Neural progenitor cell (in vitro differentiated cells): Measurements from ENCODE around the gene TSPAN14. TPM values are rescaled to one million over a fixed set of nuclear protein-coding genes. Genes with fewer than 3 reads are reported as not detected.

Source experiments
- DNase-seq: peaks from one replicate; pipeline ENCODE4 v3.0.0-alpha.2; 2016; ENCODE audit warnings: low spot score
- H2AFZ ChIP-seq: fragments of 200-600 bp; sonication (generic); replicated peaks from 2 replicates; pipeline ENCODE4 v1.6.1; 2016; ENCODE audit warnings: antibody characterized with exemption
- H3F3A ChIP-seq: fragments of 200-600 bp; sonication (generic); 2 replicates; pipeline ENCODE4 v1.6.1; 2016; ENCODE audit warnings: antibody characterized with exemption, low read depth
- H3K27ac ChIP-seq: fragments of 200-600 bp; sonication (generic); 2 replicates; pipeline ENCODE4 v1.5.1; 2016; ENCODE audit warnings: mild to moderate bottlenecking
- H3K27me3 ChIP-seq: fragments of 200-600 bp; sonication (generic); 2 replicates; pipeline ENCODE4 v1.6.1; 2016; ENCODE audit warnings: mild to moderate bottlenecking, moderate library complexity
- H3K36me3 ChIP-seq: fragments of 200-600 bp; sonication (generic); 2 replicates; pipeline ENCODE4 v1.5.1; 2016
- H3K4me1 ChIP-seq: fragments of 200-600 bp; sonication (generic); 2 replicates; pipeline ENCODE4 v1.6.1; 2016; ENCODE audit warnings: mixed run types
- H3K4me2 ChIP-seq: fragments of 200-600 bp; sonication (generic); 2 replicates; pipeline ENCODE4 v1.6.1; 2016
- H3K4me3 ChIP-seq: fragments of 200-600 bp; sonication (generic); 2 replicates; pipeline ENCODE4 v1.5.1; 2016
- H3K79me2 ChIP-seq: fragments of 200-600 bp; sonication (generic); 2 replicates; pipeline ENCODE4 v1.6.1; 2016; ENCODE audit warnings: low read depth
- H3K9ac ChIP-seq: fragments of 200-600 bp; sonication (generic); 2 replicates; pipeline ENCODE4 v1.6.1; 2016
- H3K9me3 ChIP-seq: fragments of 200-600 bp; sonication (generic); 2 replicates; pipeline ENCODE4 v1.5.1; 2016; ENCODE audit warnings: low read depth
- H4K20me1 ChIP-seq: fragments of 200-600 bp; sonication (generic); 2 replicates; pipeline ENCODE4 v1.6.1; 2016; ENCODE audit warnings: low read depth
- H3K27ac Mint-ChIP-seq: 3 replicates; pipeline ENCODE4 v1.8.0; 2021; ENCODE audit warnings: mixed read lengths
- H3K27me3 Mint-ChIP-seq: 2 replicates; pipeline ENCODE4 v1.8.0; 2022; ENCODE audit warnings: low read depth, mild to moderate bottlenecking, inconsistent platforms, moderate library complexity, mixed read lengths; ENCODE audit not compliant: insufficient read depth
- H3K36me3 Mint-ChIP-seq: 3 replicates; pipeline ENCODE4 v1.8.0; 2021; ENCODE audit warnings: mixed read lengths
- H3K4me1 Mint-ChIP-seq: 3 replicates; pipeline ENCODE4 v1.8.0; 2021; ENCODE audit warnings: mixed read lengths
- H3K4me3 Mint-ChIP-seq: 3 replicates; pipeline ENCODE4 v1.8.0; 2021; ENCODE audit warnings: mild to moderate bottlenecking, moderate library complexity, mixed read lengths
- H3K9me3 Mint-ChIP-seq: 3 replicates; pipeline ENCODE4 v1.8.0; 2020; ENCODE audit warnings: mixed read lengths
- EZH2 ChIP-seq: fragments of 200-600 bp; sonication (generic); IDR thresholded peaks from 2 replicates; pipeline ENCODE4 v1.6.1; 2017; ENCODE audit warnings: antibody characterized with exemption, mild to moderate bottlenecking, moderate library complexity
- EZH2phosphoT487 ChIP-seq: fragments of 200-600 bp; sonication (generic); IDR thresholded peaks from 2 replicates; pipeline ENCODE4 v1.6.1; 2017; ENCODE audit warnings: antibody characterized with exemption
- total RNA-seq: library from RNA; depleted of rRNA; stranded (reverse); fragments of >200 nt; gene quantifications from 2 replicates; pipeline ENCODE4 v1.2.3, GENCODE V29; 2015; ENCODE audit warnings: low replicate concordance
- TF ChIP-seq, protein P1 (sequence below): fragments of 200-600 bp; sonication (generic); IDR thresholded peaks from 2 replicates; pipeline ENCODE4 v1.5.1; 2017; ENCODE audit warnings: antibody characterized with exemption, mild to moderate bottlenecking

The TSPAN14 gene
- total RNA-seq, 1 donor from 2014 or later, result 32.7 TPM

DNA sequence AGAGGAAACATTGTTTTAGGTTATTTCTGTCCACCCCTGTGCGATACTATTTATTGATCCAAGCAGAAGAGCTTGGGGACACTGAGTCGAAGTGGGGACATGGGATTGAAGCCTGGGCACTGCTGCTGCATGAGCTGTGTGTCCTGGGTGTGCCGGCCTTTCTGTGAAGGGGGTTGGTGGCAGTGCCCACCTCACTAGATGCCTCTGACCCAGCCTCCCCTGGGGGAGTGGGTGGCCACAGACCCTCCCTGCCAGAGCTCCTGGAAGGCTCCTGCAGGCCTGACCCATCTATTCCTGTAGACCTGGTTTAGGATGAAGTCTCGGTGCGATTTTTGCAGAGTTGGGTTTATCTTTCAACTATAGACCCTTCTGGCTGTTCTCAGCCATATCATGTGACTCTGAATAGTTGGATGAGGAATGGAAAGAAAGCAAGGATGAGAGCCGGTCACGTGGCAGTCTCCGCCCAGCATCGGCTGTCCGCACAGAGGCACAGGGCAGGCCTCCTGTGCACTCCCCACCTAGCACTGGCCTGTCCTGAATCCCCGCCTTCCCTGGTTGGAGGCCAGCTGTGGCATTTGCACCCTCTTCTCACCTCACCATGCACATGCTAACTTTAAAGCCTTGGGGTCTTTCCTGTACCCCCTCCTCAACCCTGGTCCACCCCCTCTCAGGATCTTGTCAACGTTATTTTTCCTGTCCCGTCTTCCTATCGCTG, 66.0 kb downstream of the TSPAN14 start:
- TF ChIP-seq EZH2 (no peak), EZH2phosphoT487 (no peak)
- no peaks in the 10 kb centered on the region for H3K9me3 Mint-ChIP-seq
- H4K20me1 ChIP-seq, result no peaks in the 10 kb centered on the region
- no peaks in the 10 kb centered on the region for H3K27me3 ChIP-seq
- H3K27ac ChIP-seq, result no peak overlapping the region
- DNase-seq, result no peak
- no peak overlapping the region for H3K4me3 ChIP-seq
- peaks cover 8% of the 10 kb centered on the region for H3K27me3 Mint-ChIP-seq
- H3K4me2 ChIP-seq, result no peak overlapping the region
- peaks cover 37% of the 10 kb centered on the region for H3K36me3 Mint-ChIP-seq
- H3K79me2 ChIP-seq, result no peaks in the 10 kb centered on the region
- peaks cover 2% of the 10 kb centered on the region for H3K4me1 Mint-ChIP-seq
- H3K27ac Mint-ChIP-seq, result no peak overlapping the region
- H3F3A ChIP-seq, result peaks cover 3% of the 10 kb centered on the region
- no peaks in the 10 kb centered on the region for H3K4me1 ChIP-seq
- H3K36me3 ChIP-seq, result no peaks in the 10 kb centered on the region
- H2AFZ ChIP-seq, result no peak overlapping the region
- no peak overlapping the region for H3K9ac ChIP-seq
- no peak overlapping the region for H3K4me3 Mint-ChIP-seq
- no peaks in the 10 kb centered on the region for H3K9me3 ChIP-seq

DNA sequence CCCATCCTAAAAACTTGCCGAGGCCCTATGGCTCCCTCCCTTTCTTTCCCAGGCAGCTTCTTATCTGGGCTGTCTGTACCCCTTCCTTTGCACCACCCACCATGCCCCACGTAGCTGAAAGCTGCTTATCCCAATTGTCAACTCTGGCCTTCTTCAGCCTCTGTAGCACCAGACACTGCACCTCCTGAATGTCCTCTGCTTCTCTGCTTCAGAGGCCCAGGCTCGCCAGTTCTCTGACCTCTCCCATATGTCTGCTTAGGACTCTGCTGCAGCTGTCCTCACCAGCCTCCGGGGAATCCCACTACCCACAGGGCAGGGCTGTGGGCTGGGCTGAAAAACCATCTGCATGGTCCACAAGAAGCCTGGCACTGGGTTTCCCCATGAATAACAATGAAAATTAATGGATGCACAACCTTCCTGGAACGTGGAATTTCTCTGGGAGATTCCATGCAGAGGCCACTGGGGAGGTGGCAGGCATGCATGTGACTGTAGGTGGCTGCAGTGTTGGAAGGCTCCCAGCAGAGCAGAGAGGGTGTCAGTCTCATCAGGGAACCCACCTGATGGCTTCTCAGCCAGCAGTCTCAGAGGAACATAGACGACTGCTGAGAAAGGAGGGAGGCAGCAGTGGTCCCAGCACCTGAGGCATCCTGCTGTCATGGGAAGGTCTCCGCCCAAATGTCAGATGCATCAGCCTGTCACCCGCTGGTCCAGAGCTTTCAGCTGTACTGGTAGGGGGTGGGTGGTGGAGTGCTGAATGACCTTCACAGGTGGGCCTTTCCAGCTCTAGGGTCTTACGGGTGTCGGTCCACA, 66.8 kb downstream of the TSPAN14 start:
- H3K4me3 ChIP-seq, result no peak overlapping the region
- DNase-seq, result no peak
- no peak overlapping the region for H3K9ac ChIP-seq
- no peak overlapping the region for H3K4me2 ChIP-seq
- Mint-ChIP-seq H3K36me3 (peaks cover 37% of the 10 kb centered on the region), H3K4me3 (no peak overlapping the region), H3K27me3 (peaks cover 12% of the 10 kb centered on the region), H3K27ac (no peak overlapping the region), H3K4me1 (peaks cover 2% of the 10 kb centered on the region), H3K9me3 (no peaks in the 10 kb centered on the region)
- no peaks in the 10 kb centered on the region for H3K36me3 ChIP-seq
- H3K9me3 ChIP-seq, result no peaks in the 10 kb centered on the region
- TF ChIP-seq, protein P1, sequence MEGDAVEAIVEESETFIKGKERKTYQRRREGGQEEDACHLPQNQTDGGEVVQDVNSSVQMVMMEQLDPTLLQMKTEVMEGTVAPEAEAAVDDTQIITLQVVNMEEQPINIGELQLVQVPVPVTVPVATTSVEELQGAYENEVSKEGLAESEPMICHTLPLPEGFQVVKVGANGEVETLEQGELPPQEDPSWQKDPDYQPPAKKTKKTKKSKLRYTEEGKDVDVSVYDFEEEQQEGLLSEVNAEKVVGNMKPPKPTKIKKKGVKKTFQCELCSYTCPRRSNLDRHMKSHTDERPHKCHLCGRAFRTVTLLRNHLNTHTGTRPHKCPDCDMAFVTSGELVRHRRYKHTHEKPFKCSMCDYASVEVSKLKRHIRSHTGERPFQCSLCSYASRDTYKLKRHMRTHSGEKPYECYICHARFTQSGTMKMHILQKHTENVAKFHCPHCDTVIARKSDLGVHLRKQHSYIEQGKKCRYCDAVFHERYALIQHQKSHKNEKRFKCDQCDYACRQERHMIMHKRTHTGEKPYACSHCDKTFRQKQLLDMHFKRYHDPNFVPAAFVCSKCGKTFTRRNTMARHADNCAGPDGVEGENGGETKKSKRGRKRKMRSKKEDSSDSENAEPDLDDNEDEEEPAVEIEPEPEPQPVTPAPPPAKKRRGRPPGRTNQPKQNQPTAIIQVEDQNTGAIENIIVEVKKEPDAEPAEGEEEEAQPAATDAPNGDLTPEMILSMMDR, result no peak
- no peak for TF ChIP-seq EZH2
- no peak for TF ChIP-seq EZH2phosphoT487
- H4K20me1 ChIP-seq, result no peaks in the 10 kb centered on the region
- H3K79me2 ChIP-seq, result no peaks in the 10 kb centered on the region
- H2AFZ ChIP-seq, result no peak overlapping the region
- no peak overlapping the region for H3K27ac ChIP-seq
- H3K4me1 ChIP-seq, result no peaks in the 10 kb centered on the region
- peaks cover 3% of the 10 kb centered on the region for H3F3A ChIP-seq
- no peaks in the 10 kb centered on the region for H3K27me3 ChIP-seq

DNA sequence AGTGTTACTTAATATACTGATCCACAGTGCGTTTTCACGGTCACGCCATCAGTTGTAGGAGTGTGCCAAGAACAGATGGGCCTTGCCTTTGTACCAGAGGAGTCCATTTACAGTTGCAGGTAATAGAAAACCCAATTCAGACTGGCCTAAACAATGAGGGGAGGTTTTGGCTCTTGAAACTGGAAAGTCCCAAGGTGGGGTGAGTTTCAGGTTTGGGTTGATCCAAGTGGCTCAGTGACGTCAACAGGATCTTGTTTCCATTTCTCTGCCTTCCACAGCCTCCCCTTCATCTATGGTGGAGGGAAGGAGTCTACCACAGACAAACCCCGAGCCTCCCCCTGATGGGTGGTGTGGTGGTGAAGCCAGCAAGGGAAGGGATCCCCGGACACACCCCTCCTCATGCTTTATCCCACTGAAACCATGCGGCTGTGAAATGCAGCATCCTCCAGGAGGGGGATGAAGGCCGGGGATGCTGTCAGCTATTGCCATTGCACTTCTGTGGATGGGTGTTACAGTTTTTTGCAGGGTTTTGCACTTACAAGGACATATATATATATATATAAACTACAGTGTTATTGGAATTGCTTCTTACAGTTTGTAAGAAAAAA, 68.8 kb downstream of the TSPAN14 start:
- Mint-ChIP-seq H3K9me3 (no peaks in the 10 kb centered on the region), H3K4me3 (no peak overlapping the region), H3K36me3 (peaks cover 26% of the 10 kb centered on the region), H3K27me3 (peaks cover 12% of the 10 kb centered on the region), H3K4me1 (peaks cover 2% of the 10 kb centered on the region), H3K27ac (no peak overlapping the region)
- DNase-seq, result no peak
- no peak overlapping the region for H3K9ac ChIP-seq
- peaks cover 3% of the 10 kb centered on the region for H3F3A ChIP-seq
- no peaks in the 10 kb centered on the region for H3K4me1 ChIP-seq
- no peaks in the 10 kb centered on the region for H3K79me2 ChIP-seq
- no peaks in the 10 kb centered on the region for H4K20me1 ChIP-seq
- no peak overlapping the region for H2AFZ ChIP-seq
- no peaks in the 10 kb centered on the region for H3K9me3 ChIP-seq
- H3K4me3 ChIP-seq, result no peak overlapping the region
- H3K27me3 ChIP-seq, result no peaks in the 10 kb centered on the region
- H3K4me2 ChIP-seq, result no peak overlapping the region
- no peaks in the 10 kb centered on the region for H3K36me3 ChIP-seq
- no peak overlapping the region for H3K27ac ChIP-seq
- TF ChIP-seq, protein P1, result no peak
- TF ChIP-seq EZH2, result no peak
- TF ChIP-seq EZH2phosphoT487, result no peak
